Type B pancreatic cell (in vitro differentiated cells): ENCODE measurements around the gene SEC22C. TPM values are rescaled to one million over a fixed set of nuclear protein-coding genes. Genes with fewer than 3 reads are reported as not detected.

Experiments
- DNase-seq: peaks from one replicate; pipeline ENCODE4 v3.0.0; 2021; ENCODE audit warnings: mixed read lengths; ENCODE audit not compliant: unreplicated experiment; ENCODE audit errors: extremely low spot score
- H3K27ac Mint-ChIP-seq: 2 replicates; pipeline ENCODE4 v1.8.0; 2021; ENCODE audit warnings: mild to moderate bottlenecking, mixed read lengths
- H3K27me3 Mint-ChIP-seq: 2 replicates; pipeline ENCODE4 v1.8.0; 2021; ENCODE audit warnings: mixed read lengths
- H3K36me3 Mint-ChIP-seq: 2 replicates; pipeline ENCODE4 v1.8.0; 2021; ENCODE audit warnings: mixed read lengths
- H3K4me1 Mint-ChIP-seq: one replicate; pipeline ENCODE4 v1.8.0; 2021; ENCODE audit warnings: mixed read lengths; ENCODE audit not compliant: unreplicated experiment
- H3K4me3 Mint-ChIP-seq: 2 replicates; pipeline ENCODE4 v1.8.0; 2021; ENCODE audit warnings: mild to moderate bottlenecking, mixed read lengths
- H3K9me3 Mint-ChIP-seq: 2 replicates; pipeline ENCODE4 v1.8.0; 2021; ENCODE audit warnings: mixed read lengths
- total RNA-seq: library from RNA; stranded (reverse); gene quantifications from 2 replicates; pipeline ENCODE4 v1.2.1, GENCODE V29; 2021; ENCODE audit warnings: low replicate concordance
- TF ChIP-seq, protein P1 (sequence below): fragments of 200-600 bp; sonication (generic); conservative IDR thresholded peaks from 2 replicates; pipeline ENCODE4 v1.5.0; 2021; ENCODE audit warnings: antibody characterized with exemption, mild to moderate bottlenecking

The SEC22C gene
- total RNA-seq, 1 donor from 2014 or later = 38.1 TPM

DNA sequence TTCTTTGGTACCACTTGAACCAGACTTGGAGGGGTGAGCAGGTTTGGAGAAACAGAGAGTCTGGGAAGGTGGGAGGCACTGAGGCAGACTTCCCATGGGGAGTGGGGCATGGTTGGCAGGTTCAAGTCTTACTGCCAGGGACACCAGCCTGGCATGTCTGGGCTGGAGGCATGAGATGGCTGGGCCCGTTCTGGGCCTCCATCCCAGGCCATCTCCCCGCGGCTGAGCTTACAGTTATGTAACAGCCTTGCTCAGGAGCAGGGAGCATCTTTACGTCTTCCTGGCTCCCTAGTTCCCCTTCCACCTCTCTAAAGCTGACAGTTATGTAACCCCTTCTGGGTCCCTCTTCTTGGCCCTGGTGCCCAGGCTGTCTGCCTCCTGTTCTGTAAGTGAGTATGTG lies 66.9 kb downstream of the SEC22C start:
- H3K27ac Mint-ChIP-seq = no peak overlapping the region
- no peaks in the 10 kb centered on the region for H3K36me3 Mint-ChIP-seq
- no peaks in the 10 kb centered on the region for H3K9me3 Mint-ChIP-seq
- peaks cover 4% of the 10 kb centered on the region for H3K27me3 Mint-ChIP-seq
- no peak for DNase-seq
- TF ChIP-seq, protein P1, sequence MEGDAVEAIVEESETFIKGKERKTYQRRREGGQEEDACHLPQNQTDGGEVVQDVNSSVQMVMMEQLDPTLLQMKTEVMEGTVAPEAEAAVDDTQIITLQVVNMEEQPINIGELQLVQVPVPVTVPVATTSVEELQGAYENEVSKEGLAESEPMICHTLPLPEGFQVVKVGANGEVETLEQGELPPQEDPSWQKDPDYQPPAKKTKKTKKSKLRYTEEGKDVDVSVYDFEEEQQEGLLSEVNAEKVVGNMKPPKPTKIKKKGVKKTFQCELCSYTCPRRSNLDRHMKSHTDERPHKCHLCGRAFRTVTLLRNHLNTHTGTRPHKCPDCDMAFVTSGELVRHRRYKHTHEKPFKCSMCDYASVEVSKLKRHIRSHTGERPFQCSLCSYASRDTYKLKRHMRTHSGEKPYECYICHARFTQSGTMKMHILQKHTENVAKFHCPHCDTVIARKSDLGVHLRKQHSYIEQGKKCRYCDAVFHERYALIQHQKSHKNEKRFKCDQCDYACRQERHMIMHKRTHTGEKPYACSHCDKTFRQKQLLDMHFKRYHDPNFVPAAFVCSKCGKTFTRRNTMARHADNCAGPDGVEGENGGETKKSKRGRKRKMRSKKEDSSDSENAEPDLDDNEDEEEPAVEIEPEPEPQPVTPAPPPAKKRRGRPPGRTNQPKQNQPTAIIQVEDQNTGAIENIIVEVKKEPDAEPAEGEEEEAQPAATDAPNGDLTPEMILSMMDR = no peak
- H3K4me3 Mint-ChIP-seq = no peak overlapping the region
- no peaks in the 10 kb centered on the region for H3K4me1 Mint-ChIP-seq

GRCh38 chr3:42513521-42513920 lies 68.2 kb downstream of the SEC22C start:
- H3K9me3 Mint-ChIP-seq = no peaks in the 10 kb centered on the region
- no peaks in the 10 kb centered on the region for H3K4me1 Mint-ChIP-seq
- TF ChIP-seq, protein P1 = no peak
- no peak overlapping the region for H3K27ac Mint-ChIP-seq
- no peak for DNase-seq
- no peaks in the 10 kb centered on the region for H3K36me3 Mint-ChIP-seq
- H3K4me3 Mint-ChIP-seq = no peak overlapping the region
- H3K27me3 Mint-ChIP-seq = peaks cover 13% of the 10 kb centered on the region

DNA sequence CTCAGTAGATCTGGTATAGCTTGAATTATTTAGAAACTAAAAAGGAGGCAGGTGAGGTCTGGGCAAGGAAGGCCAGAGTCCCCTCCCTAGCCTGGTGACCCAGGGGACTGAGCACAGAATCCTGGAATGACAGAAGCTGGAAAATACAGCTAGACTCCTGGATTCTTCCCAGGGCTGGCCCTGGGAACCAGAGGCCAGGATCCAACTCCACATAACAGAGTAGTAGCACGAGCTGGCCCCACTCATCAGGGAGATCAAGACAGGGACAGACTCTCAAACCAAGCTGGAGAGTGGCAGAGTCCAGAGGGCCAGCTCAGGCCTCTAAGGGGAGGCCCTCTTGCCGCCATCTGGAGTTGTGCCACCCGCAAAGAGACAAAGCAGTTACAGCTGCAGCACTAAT lies 68.6 kb downstream of the SEC22C start:
- Mint-ChIP-seq H3K27ac (no peak overlapping the region), H3K9me3 (no peaks in the 10 kb centered on the region), H3K36me3 (no peaks in the 10 kb centered on the region), H3K4me1 (no peaks in the 10 kb centered on the region), H3K27me3 (peaks cover 14% of the 10 kb centered on the region), H3K4me3 (no peak overlapping the region)
- TF ChIP-seq, protein P1 = no peak
- no peak for DNase-seq

GRCh38 chr3:42511736-42512135 lies 70.0 kb downstream of the SEC22C start:
- no peak for DNase-seq
- H3K4me3 Mint-ChIP-seq = no peak overlapping the region
- no peaks in the 10 kb centered on the region for H3K9me3 Mint-ChIP-seq
- H3K36me3 Mint-ChIP-seq = no peaks in the 10 kb centered on the region
- peaks cover 7% of the 10 kb centered on the region for H3K4me1 Mint-ChIP-seq
- H3K27me3 Mint-ChIP-seq = peaks cover 24% of the 10 kb centered on the region
- no peak overlapping the region for H3K27ac Mint-ChIP-seq
- TF ChIP-seq, protein P1 = no peak

- H3K4me3 Mint-ChIP-seq = no peak overlapping the region
- peaks cover 24% of the 10 kb centered on the region for H3K27me3 Mint-ChIP-seq
Measured at GRCh38 chr3:42511201-42511600, 70.6 kb downstream of the SEC22C start.

More at GRCh38 chr3:42511201-42511600, 70.6 kb downstream of the SEC22C start:
- no peak overlapping the region for H3K27ac Mint-ChIP-seq
- H3K36me3 Mint-ChIP-seq = no peaks in the 10 kb centered on the region
- H3K4me1 Mint-ChIP-seq = peaks cover 7% of the 10 kb centered on the region
- no peaks in the 10 kb centered on the region for H3K9me3 Mint-ChIP-seq
- TF ChIP-seq, protein P1 = no peak
- DNase-seq = no peak
